ENCODE measurements around the gene TRIP12. TPM values are rescaled to one million over a fixed set of nuclear protein-coding genes. Genes with fewer than 3 reads are reported as not detected.
A peak's percentile ranks its signal among the peaks of the same experiment; 100 is the strongest.

Gene TRIP12
- polyA plus RNA-seq, 1 of the 3 experiments (the other 2 are of a cell fraction): 30.3 TPM

DNA sequence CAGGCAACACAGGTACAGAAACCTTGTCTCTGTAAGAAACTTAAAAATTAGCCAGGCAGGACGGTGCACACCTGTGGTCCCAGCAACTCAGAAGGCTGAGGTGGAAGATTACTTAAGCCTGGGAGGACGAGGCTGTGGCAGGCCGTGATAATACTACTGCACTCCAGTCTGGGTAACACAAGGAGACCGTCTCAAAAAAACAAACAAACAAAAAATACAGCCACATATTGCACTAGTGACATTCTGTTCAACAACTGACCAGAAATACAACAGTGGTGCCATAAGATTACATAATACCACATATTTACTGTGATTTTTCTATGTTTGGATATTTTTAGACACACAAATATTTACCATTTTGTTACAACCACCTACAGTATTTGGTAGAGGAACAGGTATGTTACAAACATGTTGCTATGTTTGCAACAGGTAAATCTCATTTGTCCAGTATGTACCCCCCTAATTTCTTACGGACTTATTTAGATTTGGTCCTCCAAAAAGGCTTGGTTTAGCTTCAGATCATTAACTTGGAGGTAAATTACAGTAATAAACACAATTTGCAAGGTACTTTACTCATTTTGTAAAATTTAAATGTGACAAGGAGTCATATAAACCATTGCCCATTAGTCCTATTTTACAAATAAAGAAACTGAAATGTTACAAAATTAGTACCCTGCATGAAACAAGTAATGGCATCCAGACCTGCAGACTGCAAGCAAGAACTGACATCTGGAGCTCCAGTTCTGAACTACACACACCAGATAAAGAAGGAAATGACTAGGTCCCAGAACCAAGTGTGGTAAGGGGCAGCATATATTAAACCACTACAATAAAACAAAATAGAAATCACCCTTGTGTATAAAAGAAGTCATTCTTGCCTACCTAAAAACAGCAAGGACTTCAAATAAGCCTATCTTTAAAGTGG is 36.8 kb downstream of the TRIP12 start:
- Histone ChIP-seq H3F3A (replicated peaks; ENCODE audit: insufficient read depth) (peaks cover 4% of the 10 kb centered on the region), H3K9me3 (no peaks in the 10 kb centered on the region), H3K4me3 (ENCODE audit: low read depth in 2 of 2, low read length in 1 of 2) (no peak overlapping the region), H2AFZ (ENCODE audit: low read depth) (no peak overlapping the region), H3K9ac (no peak overlapping the region), H3K9me2 (no peaks in the 10 kb centered on the region), H3K4me2 (no peak overlapping the region), H3K27ac (ENCODE audit: low read depth in 2 of 2, low read length in 1 of 2) (0 out of 4 replicates have a peak overlapping the region, but pooled peaks of 1 of the 2 experiments have one; percentile 8), H4K20me1 (ENCODE audit: insufficient read depth) (peaks cover 99% of the 10 kb centered on the region), H3K79me2 (ENCODE audit: insufficient read depth) (peaks cover 99% of the 10 kb centered on the region), H3K4me1 (ENCODE audit: control insufficient read depth in 1 of 2, insufficient read depth in 2 of 2, low read depth in 1 of 2, low read length in 1 of 2) (peaks cover 0 to 2% of the 10 kb centered on the region in 2 experiments; a peak in 1 of 4 replicates), H3K36me3 (replicated peaks in 1 of 2; ENCODE audit: control insufficient read depth in 1 of 2, insufficient read depth in 2 of 2, low read length in 1 of 2) (peaks cover 13 to 28% of the 10 kb centered on the region in 2 experiments), H3K27me3 (ENCODE audit: insufficient read depth) (no peaks in the 10 kb centered on the region)
- TF ChIP-seq, protein P1, sequence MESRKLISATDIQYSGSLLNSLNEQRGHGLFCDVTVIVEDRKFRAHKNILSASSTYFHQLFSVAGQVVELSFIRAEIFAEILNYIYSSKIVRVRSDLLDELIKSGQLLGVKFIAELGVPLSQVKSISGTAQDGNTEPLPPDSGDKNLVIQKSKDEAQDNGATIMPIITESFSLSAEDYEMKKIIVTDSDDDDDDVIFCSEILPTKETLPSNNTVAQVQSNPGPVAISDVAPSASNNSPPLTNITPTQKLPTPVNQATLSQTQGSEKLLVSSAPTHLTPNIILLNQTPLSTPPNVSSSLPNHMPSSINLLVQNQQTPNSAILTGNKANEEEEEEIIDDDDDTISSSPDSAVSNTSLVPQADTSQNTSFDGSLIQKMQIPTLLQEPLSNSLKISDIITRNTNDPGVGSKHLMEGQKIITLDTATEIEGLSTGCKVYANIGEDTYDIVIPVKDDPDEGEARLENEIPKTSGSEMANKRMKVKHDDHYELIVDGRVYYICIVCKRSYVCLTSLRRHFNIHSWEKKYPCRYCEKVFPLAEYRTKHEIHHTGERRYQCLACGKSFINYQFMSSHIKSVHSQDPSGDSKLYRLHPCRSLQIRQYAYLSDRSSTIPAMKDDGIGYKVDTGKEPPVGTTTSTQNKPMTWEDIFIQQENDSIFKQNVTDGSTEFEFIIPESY (IDR thresholded peaks at IDR 0.05; ENCODE audit: borderline replicate concordance, low read depth): no peak
- peak; percentile 17; the same call in 1 of the 2 replicates for TF ChIP-seq RAD21 (IDR thresholded peaks at IDR 0.05; ENCODE audit: low read length)
- CTCF ChIA-PET: interaction anchor here (1.0 to 2.0 kb wide), 2 partner anchors 84 to 105 kb away, joined by 3 to 4 read pairs; no protein-coding TSS in a partner anchor
- WGBS (ENCODE audit: low lambda C conversion rate): 97% methylated on average over 5 of the region's 5 CpGs
- POLR2A ChIA-PET: no interaction called here
- DNase-seq: no peak

DNA sequence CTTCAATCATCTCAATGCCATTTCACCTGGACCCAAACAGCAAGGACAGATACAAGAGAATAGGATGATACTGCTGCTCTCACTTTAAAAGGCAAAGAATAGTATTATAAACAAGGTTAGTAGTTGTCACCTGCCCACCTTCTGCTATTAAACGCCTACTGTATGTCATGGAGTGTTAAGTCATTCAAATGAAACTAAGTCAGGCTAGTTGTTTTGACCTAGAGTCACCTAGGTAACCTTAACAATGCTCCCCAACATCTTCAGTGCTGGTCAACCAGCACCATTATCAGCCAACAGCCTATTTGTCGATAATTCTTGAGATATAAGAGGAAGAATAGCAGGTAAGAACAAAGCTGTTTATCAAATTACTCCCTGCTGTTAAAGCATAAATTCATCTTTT is 39.2 kb downstream of the TRIP12 start:
- Histone ChIP-seq H3K27ac (ENCODE audit: low read depth in 2 of 2, low read length in 1 of 2) (no peak overlapping the region), H3K9me3 (no peaks in the 10 kb centered on the region), H3K4me2 (no peak overlapping the region), H3K36me3 (replicated peaks in 1 of 2; ENCODE audit: control insufficient read depth in 1 of 2, insufficient read depth in 2 of 2, low read length in 1 of 2) (peaks cover 27 to 43% of the 10 kb centered on the region in 2 experiments), H4K20me1 (ENCODE audit: insufficient read depth) (peaks cover 85% of the 10 kb centered on the region), H3K4me3 (ENCODE audit: low read depth in 2 of 2, low read length in 1 of 2) (no peak overlapping the region), H3K4me1 (ENCODE audit: control insufficient read depth in 1 of 2, insufficient read depth in 2 of 2, low read depth in 1 of 2, low read length in 1 of 2) (peaks cover 0 to 2% of the 10 kb centered on the region in 2 experiments; a peak in 1 of 4 replicates), H3K9ac (no peak overlapping the region), H3K9me2 (no peaks in the 10 kb centered on the region), H3F3A (replicated peaks; ENCODE audit: insufficient read depth) (peaks cover 4% of the 10 kb centered on the region), H3K27me3 (ENCODE audit: insufficient read depth) (no peaks in the 10 kb centered on the region), H3K79me2 (ENCODE audit: insufficient read depth) (peaks cover 97% of the 10 kb centered on the region), H2AFZ (ENCODE audit: low read depth) (no peak overlapping the region)
- no peak for TF ChIP-seq GABPA (IDR thresholded peaks at IDR 0.05; ENCODE audit: low read depth)
- no peak for TF ChIP-seq CHD2 (IDR thresholded peaks at IDR 0.05; ENCODE audit: low read length, partially characterized antibody)
- TF ChIP-seq NRF1 (IDR thresholded peaks at IDR 0.05; ENCODE audit: low read depth, low read length): no peak
- no peak for TF ChIP-seq RCOR1 (IDR thresholded peaks at IDR 0.05; ENCODE audit: low read length)
- TF ChIP-seq, protein P2, sequence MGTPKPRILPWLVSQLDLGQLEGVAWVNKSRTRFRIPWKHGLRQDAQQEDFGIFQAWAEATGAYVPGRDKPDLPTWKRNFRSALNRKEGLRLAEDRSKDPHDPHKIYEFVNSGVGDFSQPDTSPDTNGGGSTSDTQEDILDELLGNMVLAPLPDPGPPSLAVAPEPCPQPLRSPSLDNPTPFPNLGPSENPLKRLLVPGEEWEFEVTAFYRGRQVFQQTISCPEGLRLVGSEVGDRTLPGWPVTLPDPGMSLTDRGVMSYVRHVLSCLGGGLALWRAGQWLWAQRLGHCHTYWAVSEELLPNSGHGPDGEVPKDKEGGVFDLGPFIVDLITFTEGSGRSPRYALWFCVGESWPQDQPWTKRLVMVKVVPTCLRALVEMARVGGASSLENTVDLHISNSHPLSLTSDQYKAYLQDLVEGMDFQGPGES (IDR thresholded peaks at IDR 0.05; ENCODE audit: low read depth, low read length): no peak
- no peak for TF ChIP-seq MXI1 (IDR thresholded peaks at IDR 0.05; ENCODE audit: low read depth, low read length)
- no peak for TF ChIP-seq FOSL2 (IDR thresholded peaks at IDR 0.05; ENCODE audit: borderline replicate concordance, low read depth)
- TF ChIP-seq, protein P3, sequence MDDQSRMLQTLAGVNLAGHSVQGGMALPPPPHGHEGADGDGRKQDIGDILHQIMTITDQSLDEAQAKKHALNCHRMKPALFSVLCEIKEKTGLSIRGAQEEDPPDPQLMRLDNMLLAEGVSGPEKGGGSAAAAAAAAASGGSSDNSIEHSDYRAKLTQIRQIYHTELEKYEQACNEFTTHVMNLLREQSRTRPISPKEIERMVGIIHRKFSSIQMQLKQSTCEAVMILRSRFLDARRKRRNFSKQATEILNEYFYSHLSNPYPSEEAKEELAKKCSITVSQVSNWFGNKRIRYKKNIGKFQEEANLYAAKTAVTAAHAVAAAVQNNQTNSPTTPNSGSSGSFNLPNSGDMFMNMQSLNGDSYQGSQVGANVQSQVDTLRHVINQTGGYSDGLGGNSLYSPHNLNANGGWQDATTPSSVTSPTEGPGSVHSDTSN (IDR thresholded peaks at IDR 0.05): no peak
- no peak for TF ChIP-seq FOXM1 (IDR thresholded peaks at IDR 0.05; ENCODE audit: low read depth)
- no peak for TF ChIP-seq TEAD4 (IDR thresholded peaks at IDR 0.05; ENCODE audit: borderline replicate concordance, insufficient read depth)
- no peak for TF ChIP-seq RXRA (IDR thresholded peaks at IDR 0.05; ENCODE audit: borderline replicate concordance, low read depth)
- TF ChIP-seq, protein P4, sequence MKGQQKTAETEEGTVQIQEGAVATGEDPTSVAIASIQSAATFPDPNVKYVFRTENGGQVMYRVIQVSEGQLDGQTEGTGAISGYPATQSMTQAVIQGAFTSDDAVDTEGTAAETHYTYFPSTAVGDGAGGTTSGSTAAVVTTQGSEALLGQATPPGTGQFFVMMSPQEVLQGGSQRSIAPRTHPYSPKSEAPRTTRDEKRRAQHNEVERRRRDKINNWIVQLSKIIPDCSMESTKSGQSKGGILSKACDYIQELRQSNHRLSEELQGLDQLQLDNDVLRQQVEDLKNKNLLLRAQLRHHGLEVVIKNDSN (IDR thresholded peaks at IDR 0.05; ENCODE audit: borderline replicate concordance, low read depth): no peak
- ChIA-PET POLR2A (no interaction called here), CTCF (no interaction called here)
- 75% methylated on average over 2 of the region's 2 CpGs for WGBS (ENCODE audit: low lambda C conversion rate)
- DNase-seq: no peak

All from SK-N-SH (cell line).